Astrocyte (in vitro differentiated cells and primary cell): ENCODE results near the gene PDZK1IP1. TPM values are rescaled to one million over a fixed set of nuclear protein-coding genes. Genes with fewer than 3 reads are reported as not detected.

ENCODE experiments used
- DNase-seq: peaks from one replicate; pipeline ENCODE4 v3.0.0-alpha.2; 2010; ENCODE audit warnings: low read depth
- FAIRE-seq: peaks from 2 replicates; lab custom pipeline; 2011; peaks lifted over from hg19 to GRCh38; lab: Jason Lieb, UNC
- H2AFZ ChIP-seq: 2 replicates; pipeline ENCODE4 v1.6.0; 2012; ENCODE audit warnings: low read depth, low read length, inconsistent platforms
- H3K27ac ChIP-seq: 2 replicates; pipeline ENCODE4 v1.5.1; 2011; ENCODE audit warnings: low read depth, low read length, inconsistent platforms
- H3K27me3 ChIP-seq: 2 replicates; pipeline ENCODE4 v1.6.0; 2011; ENCODE audit warnings: low read length, inconsistent platforms; ENCODE audit not compliant: insufficient read depth
- H3K36me3 ChIP-seq: 2 replicates; pipeline ENCODE4 v1.5.1; 2011; ENCODE audit warnings: low read length, inconsistent platforms; ENCODE audit not compliant: insufficient read depth
- H3K4me1 ChIP-seq: 2 replicates; pipeline ENCODE4 v1.5.1; 2011; ENCODE audit warnings: low read length, inconsistent platforms; ENCODE audit not compliant: insufficient read depth
- H3K4me2 ChIP-seq: 2 replicates; pipeline ENCODE4 v1.6.0; 2012; ENCODE audit warnings: low read length, inconsistent platforms
- H3K4me3 ChIP-seq: 2 replicates; pipeline ENCODE4 v1.5.1; 2011; ENCODE audit warnings: low read depth, mild to moderate bottlenecking, low read length, inconsistent platforms; ENCODE audit not compliant: insufficient read depth
- H3K79me2 ChIP-seq: 2 replicates; pipeline ENCODE4 v1.6.0; 2012; ENCODE audit warnings: mild to moderate bottlenecking, low read length, inconsistent platforms; ENCODE audit not compliant: insufficient read depth
- H3K9ac ChIP-seq: 2 replicates; pipeline ENCODE4 v1.6.0; 2012; ENCODE audit warnings: mild to moderate bottlenecking, low read length, inconsistent platforms
- H3K9me3 ChIP-seq: 2 replicates; pipeline ENCODE4 v1.5.1; 2012; ENCODE audit warnings: low read depth, mild to moderate bottlenecking, low read length, inconsistent platforms; ENCODE audit not compliant: insufficient read depth
- H4K20me1 ChIP-seq: 2 replicates; pipeline ENCODE4 v1.6.0; 2012; ENCODE audit warnings: low read length, inconsistent platforms; ENCODE audit not compliant: insufficient read depth
- H3K27ac Mint-ChIP-seq: one replicate; pipeline ENCODE4 v1.8.0; 2021; ENCODE audit warnings: mild to moderate bottlenecking, mixed read lengths; ENCODE audit not compliant: unreplicated experiment
- H3K27me3 Mint-ChIP-seq: one replicate; pipeline ENCODE4 v1.8.0; 2021; ENCODE audit warnings: low read depth, mixed read lengths; ENCODE audit not compliant: unreplicated experiment
- H3K36me3 Mint-ChIP-seq: one replicate; pipeline ENCODE4 v1.8.0; 2021; ENCODE audit warnings: low read depth, mixed read lengths; ENCODE audit not compliant: unreplicated experiment
- H3K4me1 Mint-ChIP-seq: one replicate; pipeline ENCODE4 v1.8.0; 2021; ENCODE audit warnings: low read depth, mixed read lengths; ENCODE audit not compliant: unreplicated experiment
- H3K4me3 Mint-ChIP-seq: one replicate; pipeline ENCODE4 v1.8.0; 2021; ENCODE audit warnings: mild to moderate bottlenecking, moderate library complexity, mixed read lengths; ENCODE audit not compliant: unreplicated experiment
- H3K9me3 Mint-ChIP-seq: one replicate; pipeline ENCODE4 v1.8.0; 2021; ENCODE audit warnings: mild to moderate bottlenecking, mixed read lengths; ENCODE audit not compliant: unreplicated experiment
- CTCF ChIP-seq: IDR thresholded peaks from 2 replicates; pipeline ENCODE4 v1.5.1; 2011; ENCODE audit warnings: low read depth, mild to moderate bottlenecking, inconsistent platforms, low read length, moderate library complexity; ENCODE audit not compliant: insufficient read depth
- EZH2 ChIP-seq: IDR thresholded peaks from 2 replicates; pipeline ENCODE4 v1.6.1; 2012; ENCODE audit warnings: mild to moderate bottlenecking, low read length, inconsistent platforms; ENCODE audit not compliant: insufficient read depth
- total RNA-seq: library from RNA; stranded (reverse); gene quantifications from 2 replicates; pipeline ENCODE4 v1.2.1, GENCODE V29; 2021

The PDZK1IP1 gene
- total RNA-seq, 1 donor from 2014 or later: 0.34 TPM

DNA sequence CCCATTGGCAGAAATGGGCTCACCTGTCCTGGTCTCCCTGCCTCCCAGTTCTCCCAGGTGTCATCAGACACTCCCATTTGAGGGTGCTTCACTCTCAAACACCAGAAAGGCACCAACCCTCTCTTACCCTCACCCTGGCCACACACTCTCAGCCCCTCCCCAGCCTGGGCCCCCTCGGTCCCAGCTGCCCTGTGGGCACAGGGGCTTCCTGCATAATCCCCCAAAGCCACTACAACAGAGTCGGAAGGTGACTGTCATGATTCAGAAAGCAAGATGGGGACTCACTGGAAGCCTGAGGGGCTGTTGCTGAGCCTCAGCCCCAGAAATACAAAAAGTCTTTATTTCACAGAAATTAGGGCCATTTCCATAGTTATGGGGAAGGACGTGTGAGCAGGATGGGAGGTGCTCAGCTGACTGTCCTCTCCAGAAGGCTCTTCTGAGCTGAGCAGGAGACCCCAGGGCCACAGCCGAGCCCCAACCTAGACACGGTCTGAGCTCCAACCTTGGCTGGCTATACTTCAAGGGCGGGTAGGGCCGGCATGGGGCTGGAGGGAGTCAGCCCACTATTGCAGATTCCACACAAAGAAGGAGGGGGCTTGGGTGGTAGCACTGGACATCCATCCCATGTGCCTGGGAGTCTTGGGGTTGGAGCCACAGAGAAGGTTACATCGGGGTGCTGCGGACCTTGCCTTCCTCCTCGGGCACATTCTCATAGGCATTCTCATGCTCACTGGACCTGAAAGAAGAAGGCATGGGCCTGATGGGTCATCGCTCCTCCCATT lies 6.3 kb downstream of the PDZK1IP1 start:
- H3K27me3 Mint-ChIP-seq: peaks cover 43% of the 10 kb centered on the region

DNA sequence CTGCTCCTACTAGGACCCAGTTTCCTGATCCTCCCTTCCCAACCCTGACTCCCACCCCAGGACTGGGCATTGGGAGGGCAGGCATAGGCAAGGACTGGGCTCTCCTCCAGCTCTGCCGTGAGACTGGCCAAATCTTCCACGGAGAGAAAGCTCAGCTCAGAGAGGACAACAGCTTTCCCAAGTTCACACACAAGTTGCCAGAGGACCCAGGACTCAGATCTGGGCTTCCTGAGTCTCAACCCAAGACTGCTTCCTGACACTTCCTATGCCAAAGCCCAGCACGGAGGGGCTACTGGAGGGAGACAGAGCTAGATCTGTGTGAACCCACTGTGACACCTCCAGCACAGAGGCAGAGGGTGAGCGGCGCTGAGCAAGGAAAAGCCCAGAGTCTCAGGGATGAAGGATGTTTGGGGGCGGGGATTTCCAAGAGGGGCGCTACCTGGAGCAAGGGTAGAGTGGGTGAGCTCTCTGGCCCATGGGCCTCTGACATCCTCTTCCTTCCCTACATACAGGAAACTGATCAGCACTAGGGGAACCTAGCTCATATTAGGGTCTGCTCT lies 7.1 kb downstream of the PDZK1IP1 start:
- Mint-ChIP-seq H3K4me1 (peaks cover 12% of the 10 kb centered on the region), H3K9me3 (peaks cover 4% of the 10 kb centered on the region), H3K4me3 (no peak overlapping the region), H3K27ac (no peak overlapping the region), H3K36me3 (peaks cover 3% of the 10 kb centered on the region), H3K27me3 (peaks cover 39% of the 10 kb centered on the region)
- no peaks in the 10 kb centered on the region for H3K9me3 ChIP-seq
- TF ChIP-seq EZH2 (no peak), CTCF (no peak)
- FAIRE-seq (no peak), DNase-seq (no peak)
- H2AFZ ChIP-seq: no peak overlapping the region
- H3K4me1 ChIP-seq: peaks cover 4% of the 10 kb centered on the region
- no peaks in the 10 kb centered on the region for H3K79me2 ChIP-seq
- H4K20me1 ChIP-seq: no peaks in the 10 kb centered on the region
- no peak overlapping the region for H3K9ac ChIP-seq
- H3K27me3 ChIP-seq: no peaks in the 10 kb centered on the region
- no peak overlapping the region for H3K4me3 ChIP-seq
- H3K36me3 ChIP-seq: no peaks in the 10 kb centered on the region
- H3K4me2 ChIP-seq: no peak overlapping the region
- no peak overlapping the region for H3K27ac ChIP-seq

More for the DNA sequence above, 6.3 kb downstream of the PDZK1IP1 start:
- no peaks in the 10 kb centered on the region for H3K9me3 ChIP-seq
- no peak overlapping the region for H3K27ac ChIP-seq
- H3K4me2 ChIP-seq: no peak overlapping the region
- H3K4me1 ChIP-seq: peaks cover 4% of the 10 kb centered on the region
- DNase-seq (no peak), FAIRE-seq (no peak)
- no peaks in the 10 kb centered on the region for H4K20me1 ChIP-seq
- Mint-ChIP-seq H3K4me1 (peaks cover 12% of the 10 kb centered on the region), H3K27ac (no peak overlapping the region), H3K36me3 (peaks cover 3% of the 10 kb centered on the region), H3K9me3 (peaks cover 4% of the 10 kb centered on the region), H3K4me3 (no peak overlapping the region)
- H3K9ac ChIP-seq: no peak overlapping the region
- TF ChIP-seq CTCF (no peak), EZH2 (no peak)
- H2AFZ ChIP-seq: no peak overlapping the region
- H3K4me3 ChIP-seq: no peak overlapping the region
- H3K36me3 ChIP-seq: no peaks in the 10 kb centered on the region
- no peaks in the 10 kb centered on the region for H3K27me3 ChIP-seq
- no peaks in the 10 kb centered on the region for H3K79me2 ChIP-seq
